GM12801 (cell line): ENCODE results near the gene C3orf22.

Experiments used
- CTCF ChIP-seq: IDR thresholded peaks from one replicate; pipeline ENCODE4 v1.5.1; 2011; ENCODE audit warnings: control low read depth; ENCODE audit not compliant: insufficient read length; ENCODE audit errors: extremely low read depth

Gene C3orf22

GRCh38 chr3:126539558-126540250 lies 19.0 kb downstream of the C3orf22 start:
- TF ChIP-seq CTCF, result no peak

DNA sequence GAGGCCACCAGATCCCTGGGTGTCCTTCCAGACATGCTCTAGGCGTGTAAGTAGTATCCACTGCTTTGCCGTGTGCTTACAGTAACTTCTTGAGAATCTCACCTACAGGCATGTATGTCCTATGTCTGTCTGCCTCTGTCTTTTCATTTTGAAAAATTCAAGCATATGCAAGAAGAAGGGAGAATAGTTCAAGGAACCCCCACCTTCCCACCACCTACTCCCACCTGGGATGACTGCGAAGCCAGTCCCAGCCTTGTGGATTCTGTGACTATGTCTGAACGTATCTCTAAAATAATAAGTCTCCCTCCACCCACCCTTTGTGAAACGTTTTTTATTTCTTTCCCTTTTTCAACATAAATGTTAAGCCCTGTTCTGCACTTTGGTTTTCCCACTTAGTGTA lies 19.8 kb downstream of the C3orf22 start:
- no peak for TF ChIP-seq CTCF

DNA sequence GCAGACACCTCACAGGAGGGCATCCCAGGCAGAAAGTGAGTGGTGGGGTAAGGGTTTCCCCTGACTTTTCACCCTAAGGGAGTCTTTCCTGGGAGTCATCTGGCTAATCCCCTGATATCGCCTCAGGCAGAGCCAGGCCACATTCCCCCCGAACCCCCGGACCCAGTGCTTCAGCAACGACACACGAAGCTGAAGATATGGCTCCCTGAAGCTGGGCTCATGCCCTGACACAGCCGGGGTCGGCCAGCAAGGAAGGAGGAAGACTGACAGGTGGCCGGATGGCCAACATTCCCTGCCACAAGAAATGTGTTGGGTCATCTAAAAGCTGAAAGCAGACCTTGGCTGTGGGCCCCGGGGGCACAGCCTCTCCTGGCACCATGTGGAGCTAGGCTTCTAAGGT lies 20.4 kb downstream of the C3orf22 start:
- TF ChIP-seq CTCF, result no peak

DNA sequence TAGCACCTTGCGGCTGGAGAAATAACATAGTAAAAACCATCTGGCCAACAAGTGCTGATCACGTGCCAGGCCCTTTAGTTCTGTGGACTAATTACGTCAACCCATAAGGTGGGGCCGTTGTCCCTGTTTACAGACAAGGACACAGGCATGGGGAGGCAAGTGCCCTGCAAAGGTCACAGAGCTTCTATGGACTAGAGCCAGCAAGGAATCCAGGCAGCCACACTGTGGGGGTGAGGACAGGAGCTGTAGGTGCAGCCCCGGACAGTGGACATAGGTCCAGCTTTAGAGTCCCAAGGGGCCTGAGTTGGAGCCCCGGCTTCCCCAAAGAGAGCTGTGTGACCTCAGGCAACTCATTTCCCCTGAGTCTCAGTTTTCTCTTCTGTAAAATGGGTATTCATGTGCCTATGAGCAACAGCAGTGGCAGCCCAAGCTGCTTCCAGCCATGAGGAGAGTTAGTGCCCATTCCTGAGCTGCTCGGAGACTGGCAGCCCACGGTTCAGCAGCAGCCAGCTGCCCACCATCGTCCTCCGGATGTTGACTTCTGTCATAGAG lies 20.9 kb downstream of the C3orf22 start:
- TF ChIP-seq CTCF, result no peak

GRCh38 chr3:126537116-126537729 lies 21.5 kb downstream of the C3orf22 start:
- TF ChIP-seq CTCF, result no peak

DNA sequence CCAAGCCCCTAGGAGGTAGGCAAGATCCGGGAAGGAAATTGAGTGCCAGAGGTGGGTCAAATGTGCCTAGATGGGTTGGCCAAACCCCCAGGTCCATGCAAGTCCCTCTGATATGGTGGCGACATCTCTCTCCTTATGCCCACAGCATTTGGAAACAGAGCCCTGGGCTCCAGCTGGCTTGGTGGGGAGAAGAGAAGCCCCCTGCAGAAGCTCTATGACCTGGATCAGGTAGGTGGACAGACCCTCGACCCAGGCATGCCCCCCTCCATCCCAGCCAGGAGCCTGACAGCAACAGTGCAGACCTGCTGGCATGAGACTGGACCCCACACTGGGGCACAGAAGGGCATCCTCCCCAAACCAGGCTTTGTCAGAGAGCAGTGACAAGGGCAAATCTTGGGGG lies 22.6 kb downstream of the C3orf22 start:
- TF ChIP-seq CTCF, result no peak

- TF ChIP-seq CTCF, result no peak
Measured at GRCh38 chr3:126535636-126536035, 23.1 kb downstream of the C3orf22 start.
